GM12873 (cell line): ENCODE measurements around the gene UQCRC2.

Experiments
- TF ChIP-seq, protein P1 (sequence below): IDR thresholded peaks from 2 replicates; pipeline ENCODE4 v1.5.1; 2012; ENCODE audit warnings: low read depth, mild to moderate bottlenecking, moderate library complexity, low read length, control low read depth; ENCODE audit not compliant: insufficient read depth; ENCODE audit errors: missing control alignments

UQCRC2 gene

DNA sequence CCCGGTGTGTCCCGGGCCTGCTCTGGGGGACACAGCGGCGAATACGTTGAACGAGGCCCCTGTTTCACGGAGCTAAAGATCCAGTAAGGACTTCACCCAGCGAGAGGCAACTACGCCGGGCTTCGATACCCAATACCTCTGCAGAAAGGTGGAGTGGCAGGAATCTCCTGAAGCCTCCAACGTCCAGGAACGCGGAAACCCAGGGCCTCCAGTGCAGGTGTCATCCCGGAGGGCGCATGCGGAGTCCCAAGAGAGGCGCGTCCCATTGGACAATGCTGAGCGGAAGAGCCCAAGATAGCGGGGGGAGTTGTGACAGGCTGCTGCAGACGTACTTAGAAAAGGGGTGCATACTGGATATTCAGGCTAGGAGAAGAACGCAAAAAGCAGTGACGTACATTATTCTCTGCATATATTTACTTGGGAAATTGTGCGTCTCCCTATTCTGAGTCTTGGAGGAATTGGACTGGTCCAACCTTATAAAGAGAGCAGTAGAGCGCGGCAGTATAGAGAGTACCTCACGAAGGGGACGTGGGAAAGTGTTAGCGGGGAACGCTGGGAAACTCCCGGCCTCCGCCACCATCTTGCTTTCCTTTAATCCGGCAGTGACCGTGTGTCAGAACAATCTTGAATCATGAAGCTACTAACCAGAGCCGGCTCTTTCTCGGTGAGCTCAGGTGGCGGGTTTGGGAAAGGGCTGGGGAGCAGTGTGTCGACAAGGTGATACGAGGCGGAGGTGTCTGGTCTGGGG is at the start of gene UQCRC2:
UQCRC2 (plus strand) TSS at position 569 of the 748 bp plus-strand sequence; CDS start at position 632, 63 bp downstream.
- TF ChIP-seq, protein P1, sequence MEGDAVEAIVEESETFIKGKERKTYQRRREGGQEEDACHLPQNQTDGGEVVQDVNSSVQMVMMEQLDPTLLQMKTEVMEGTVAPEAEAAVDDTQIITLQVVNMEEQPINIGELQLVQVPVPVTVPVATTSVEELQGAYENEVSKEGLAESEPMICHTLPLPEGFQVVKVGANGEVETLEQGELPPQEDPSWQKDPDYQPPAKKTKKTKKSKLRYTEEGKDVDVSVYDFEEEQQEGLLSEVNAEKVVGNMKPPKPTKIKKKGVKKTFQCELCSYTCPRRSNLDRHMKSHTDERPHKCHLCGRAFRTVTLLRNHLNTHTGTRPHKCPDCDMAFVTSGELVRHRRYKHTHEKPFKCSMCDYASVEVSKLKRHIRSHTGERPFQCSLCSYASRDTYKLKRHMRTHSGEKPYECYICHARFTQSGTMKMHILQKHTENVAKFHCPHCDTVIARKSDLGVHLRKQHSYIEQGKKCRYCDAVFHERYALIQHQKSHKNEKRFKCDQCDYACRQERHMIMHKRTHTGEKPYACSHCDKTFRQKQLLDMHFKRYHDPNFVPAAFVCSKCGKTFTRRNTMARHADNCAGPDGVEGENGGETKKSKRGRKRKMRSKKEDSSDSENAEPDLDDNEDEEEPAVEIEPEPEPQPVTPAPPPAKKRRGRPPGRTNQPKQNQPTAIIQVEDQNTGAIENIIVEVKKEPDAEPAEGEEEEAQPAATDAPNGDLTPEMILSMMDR: no peak

DNA sequence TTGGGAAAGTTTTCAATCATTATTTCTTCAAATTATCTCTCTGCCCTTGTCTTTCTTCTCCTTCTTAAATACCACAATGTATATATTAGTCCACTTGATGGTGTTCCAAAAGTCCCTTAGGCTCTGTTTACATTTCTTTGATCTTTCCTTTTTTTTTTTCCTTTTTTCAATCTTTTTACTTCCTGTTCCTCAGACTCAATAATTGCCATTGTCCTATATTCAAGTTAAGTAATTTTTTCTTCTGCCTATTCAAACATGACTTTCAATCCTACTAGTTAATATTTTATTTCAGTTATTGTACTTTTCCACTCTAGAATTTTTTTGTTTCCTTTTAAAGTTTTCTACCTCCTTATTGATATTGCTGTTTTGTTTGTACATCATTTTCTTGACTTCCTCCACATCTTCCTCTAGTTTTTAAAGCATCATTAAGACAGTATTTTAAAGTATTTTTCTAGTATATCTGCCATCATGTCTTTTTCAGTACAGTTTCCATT is 15.8 kb upstream of the UQCRC2 start:
- TF ChIP-seq, protein P1: no peak

DNA sequence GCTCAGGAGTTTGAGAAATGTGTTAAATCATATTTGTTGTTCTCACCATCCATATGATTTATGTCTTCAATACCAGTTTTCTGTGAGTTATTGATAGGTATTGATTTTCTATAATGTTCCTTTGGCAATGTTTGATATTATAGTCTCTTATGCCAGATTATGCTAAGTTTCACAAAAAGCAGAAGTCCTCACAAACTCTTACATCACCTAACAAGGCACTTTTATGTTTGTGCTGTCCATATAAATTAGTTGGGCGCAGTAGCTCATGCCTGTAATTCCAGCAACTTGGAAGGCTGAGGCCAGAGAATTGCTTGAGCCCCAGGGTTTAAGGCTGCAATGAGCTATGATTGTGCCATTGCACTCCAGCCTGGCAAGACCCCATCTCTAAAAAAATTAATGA is 12.6 kb upstream of the UQCRC2 start:
- TF ChIP-seq, protein P1: no peak

DNA sequence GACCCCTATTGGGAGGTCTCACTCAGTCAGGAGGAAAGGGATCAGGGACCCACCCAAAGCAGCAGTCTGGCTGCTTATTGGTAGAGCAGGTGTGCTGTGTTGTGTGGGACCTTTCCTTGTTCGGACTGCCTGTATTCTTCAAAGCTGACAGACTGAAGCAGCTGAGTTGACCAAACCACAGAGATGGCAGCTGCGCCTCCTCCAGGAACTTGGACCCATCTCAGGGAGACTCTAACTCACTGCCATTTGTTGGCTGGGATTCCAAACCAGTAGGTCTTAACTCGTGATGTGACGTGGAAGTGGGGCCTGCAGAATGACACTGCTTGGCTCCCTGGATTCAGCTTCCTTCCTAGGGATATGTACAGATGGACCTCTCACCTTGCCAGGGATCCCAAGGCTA is 9.6 kb upstream of the UQCRC2 start:
- TF ChIP-seq, protein P1: no peak

DNA sequence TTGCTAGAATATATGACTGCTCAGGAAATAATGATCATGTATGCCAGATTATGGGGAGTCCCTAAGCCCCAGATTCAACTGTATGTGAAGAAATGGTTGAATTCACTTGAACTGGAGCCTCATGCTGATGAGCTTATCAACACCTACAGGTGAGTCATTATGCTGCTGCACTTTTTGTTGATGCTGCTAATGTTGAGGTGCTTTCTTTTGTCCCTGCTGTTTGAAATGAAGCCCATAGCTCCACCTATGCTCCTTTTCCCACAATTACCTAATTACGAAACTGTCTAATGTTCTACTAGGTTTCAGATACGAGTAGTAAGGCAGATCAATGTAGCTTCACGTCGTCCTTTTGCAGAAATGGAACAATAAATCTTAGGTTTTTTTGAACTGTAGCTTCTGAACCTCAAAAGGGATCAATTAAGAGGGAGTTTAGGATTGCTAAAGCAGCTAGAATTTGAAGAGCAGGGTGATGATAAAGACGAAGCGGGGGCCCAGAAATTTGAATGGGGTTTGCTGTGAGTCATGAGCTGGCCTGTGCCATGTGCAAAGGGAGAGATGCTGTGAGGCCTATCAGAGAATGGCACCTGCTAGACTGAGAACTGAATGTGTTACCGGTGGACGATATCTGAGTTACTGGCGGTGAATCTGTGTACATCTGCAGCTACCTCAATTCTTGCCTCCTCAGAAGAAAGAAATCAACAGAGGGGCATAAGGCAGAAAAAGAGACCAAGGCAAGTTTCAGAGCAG is 6.1 kb upstream of the UQCRC2 start:
- TF ChIP-seq, protein P1: no peak

DNA sequence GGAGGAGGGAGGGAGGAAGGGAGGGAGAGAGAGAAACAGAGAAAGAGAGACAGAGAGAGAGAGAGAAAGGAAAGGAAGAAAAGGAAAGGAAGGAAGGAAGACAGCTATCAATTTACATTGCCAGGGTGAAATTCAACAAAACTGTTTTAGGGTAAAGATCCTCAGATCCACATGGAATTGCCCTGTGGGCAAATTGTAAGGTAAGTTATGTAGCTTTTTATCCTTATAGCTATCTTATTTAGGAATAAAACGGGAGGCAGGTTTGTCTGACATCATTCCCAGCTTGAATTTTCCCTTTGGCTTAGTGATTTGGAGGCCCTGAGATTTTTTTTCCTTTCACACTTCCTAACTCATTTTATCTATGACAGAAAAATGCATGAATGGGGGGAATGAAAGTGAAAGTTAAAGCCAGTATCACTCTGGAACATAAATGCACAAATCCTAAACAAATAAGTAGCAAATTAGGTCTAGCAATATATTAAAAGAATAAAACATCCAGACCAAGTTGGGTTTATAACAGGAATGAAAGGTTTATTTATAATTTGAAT is 3.4 kb upstream of the UQCRC2 start:
- TF ChIP-seq, protein P1: no peak
